Activated naive CD8-positive, alpha-beta T cell treated with anti-CD3 and anti-CD28 coated beads for 36 hours (primary cell): ENCODE data around the gene PORCN. TPM values are rescaled to one million over a fixed set of nuclear protein-coding genes. Genes with fewer than 3 reads are reported as not detected.
"Not testable (repeated sequence)": the region's sequence is repeated elsewhere in the genome, so short reads cannot be mapped to it uniquely, and the experiment has no call there.

Source experiments
- DNase-seq: peaks from one replicate; pipeline ENCODE4 v3.0.0; 2021
- H3K27ac Mint-ChIP-seq: one replicate; pipeline ENCODE4 v1.8.0; 2022; ENCODE audit warnings: mild to moderate bottlenecking, moderate library complexity, mixed read lengths
- H3K27me3 Mint-ChIP-seq: one replicate; pipeline ENCODE4 v1.8.0; 2022; ENCODE audit warnings: mild to moderate bottlenecking, mixed read lengths
- H3K36me3 Mint-ChIP-seq: one replicate; pipeline ENCODE4 v1.8.0; 2021; ENCODE audit warnings: mild to moderate bottlenecking, mixed read lengths
- H3K4me1 Mint-ChIP-seq: one replicate; pipeline ENCODE4 v1.8.0; 2021; ENCODE audit warnings: mixed read lengths
- H3K4me3 Mint-ChIP-seq: one replicate; pipeline ENCODE4 v1.8.0; 2022; ENCODE audit warnings: mild to moderate bottlenecking, moderate library complexity, mixed read lengths
- H3K9me3 Mint-ChIP-seq: one replicate; pipeline ENCODE4 v1.8.0; 2022; ENCODE audit warnings: mixed read lengths
- total RNA-seq, 2 experiments: library from RNA; stranded (reverse); gene quantifications; one replicate each; pipeline ENCODE4 v1.2.3, GENCODE V29; 2021

Gene PORCN
- total RNA-seq, 2 experiments from 2014 or later, result 11.0 to 11.9 TPM

- H3K4me3 Mint-ChIP-seq, result no peak overlapping the region
- no peak for DNase-seq
- H3K27me3 Mint-ChIP-seq, result no peaks in the 10 kb centered on the region
- peaks cover 4% of the 10 kb centered on the region for H3K36me3 Mint-ChIP-seq
- no peak overlapping the region for H3K27ac Mint-ChIP-seq
- peaks cover 11% of the 10 kb centered on the region for H3K4me1 Mint-ChIP-seq
- H3K9me3 Mint-ChIP-seq, result no peaks in the 10 kb centered on the region
Observed at GRCh38 chrX:48514126-48514806, 5.5 kb downstream of the PORCN start.

- H3K36me3 Mint-ChIP-seq, result peaks cover 4% of the 10 kb centered on the region
- H3K4me1 Mint-ChIP-seq, result peaks cover 10% of the 10 kb centered on the region
- H3K9me3 Mint-ChIP-seq, result no peaks in the 10 kb centered on the region
- DNase-seq, result no peak
- H3K27me3 Mint-ChIP-seq, result no peaks in the 10 kb centered on the region
- H3K27ac Mint-ChIP-seq, result no peak overlapping the region
- H3K4me3 Mint-ChIP-seq, result no peak overlapping the region
Observed at GRCh38 chrX:48514868-48515460, 6.2 kb downstream of the PORCN start.

GRCh38 chrX:48515842-48516241 lies 7.0 kb downstream of the PORCN start:
- peaks cover 9% of the 10 kb centered on the region for H3K36me3 Mint-ChIP-seq
- no peak for DNase-seq
- H3K9me3 Mint-ChIP-seq, result no peaks in the 10 kb centered on the region
- H3K27ac Mint-ChIP-seq, result no peak overlapping the region
- no peak overlapping the region for H3K4me3 Mint-ChIP-seq
- peaks cover 18% of the 10 kb centered on the region for H3K4me1 Mint-ChIP-seq
- no peaks in the 10 kb centered on the region for H3K27me3 Mint-ChIP-seq

GRCh38 chrX:48516285-48516684 lies 7.5 kb downstream of the PORCN start:
- no peaks in the 10 kb centered on the region for H3K27me3 Mint-ChIP-seq
- H3K27ac Mint-ChIP-seq, result peak overlapping the region; percentile 47
- H3K4me1 Mint-ChIP-seq, result peaks cover 20% of the 10 kb centered on the region
- no peak for DNase-seq
- H3K9me3 Mint-ChIP-seq, result no peaks in the 10 kb centered on the region
- H3K4me3 Mint-ChIP-seq, result no peak overlapping the region
- H3K36me3 Mint-ChIP-seq, result peaks cover 7% of the 10 kb centered on the region

GRCh38 chrX:48516987-48517386 lies 8.2 kb downstream of the PORCN start:
- H3K4me3 Mint-ChIP-seq, result no peak overlapping the region
- DNase-seq, result no peak

GRCh38 chrX:48519481-48519880 lies 10.7 kb downstream of the PORCN start:
- H3K36me3 Mint-ChIP-seq, result peaks cover 15% of the 10 kb centered on the region
- not testable (repeated sequence) for H3K27me3 Mint-ChIP-seq, DNase-seq, H3K9me3 Mint-ChIP-seq, H3K4me3 Mint-ChIP-seq
- peak overlapping the region; percentile 99 for H3K27ac Mint-ChIP-seq
- peaks cover 22% of the 10 kb centered on the region for H3K4me1 Mint-ChIP-seq

More at GRCh38 chrX:48516987-48517386, 8.2 kb downstream of the PORCN start:
- Mint-ChIP-seq H3K27me3 (no peaks in the 10 kb centered on the region), H3K4me1 (peaks cover 18% of the 10 kb centered on the region), H3K27ac (peak overlapping the region; percentile 12), H3K9me3 (no peaks in the 10 kb centered on the region), H3K36me3 (peaks cover 7% of the 10 kb centered on the region)

GRCh38 chrX:48520455-48520854 lies 11.7 kb downstream of the PORCN start:
- peak; percentile 20 for DNase-seq
- Mint-ChIP-seq H3K4me3 (peak overlapping the region; percentile 90), H3K4me1 (peaks cover 22% of the 10 kb centered on the region), H3K36me3 (peaks cover 15% of the 10 kb centered on the region), H3K9me3 (no peaks in the 10 kb centered on the region), H3K27me3 (no peaks in the 10 kb centered on the region), H3K27ac (peak overlapping the region; percentile 99)

GRCh38 chrX:48520976-48521352 lies 12.2 kb downstream of the PORCN start:
- Mint-ChIP-seq H3K27me3 (no peaks in the 10 kb centered on the region), H3K4me1 (peaks cover 22% of the 10 kb centered on the region), H3K4me3 (peak overlapping the region; percentile 90), H3K36me3 (peaks cover 18% of the 10 kb centered on the region), H3K9me3 (no peaks in the 10 kb centered on the region), H3K27ac (peak overlapping the region; percentile 99)
- no peak for DNase-seq

GRCh38 chrX:48521353-48522243 lies 12.8 kb downstream of the PORCN start, which contains the start of gene EBP:
TSS of gene EBP (plus strand) at chrX:48521808. CDS start at chrX:48523772, 1,964 bp downstream.
- Mint-ChIP-seq H3K9me3 (no peaks in the 10 kb centered on the region), H3K4me3 (peak within 1 kb of the TSS; percentile 90), H3K36me3 (peaks cover 20% of the 10 kb centered on the region), H3K4me1 (peaks cover 24% of the 10 kb centered on the region), H3K27ac (peak within 1 kb of the TSS; percentile 99), H3K27me3 (no peaks in the 10 kb centered on the region)
- DNase-seq, result peak; percentile 94

- Mint-ChIP-seq H3K27ac (peak overlapping the region; percentile 99), H3K27me3 (no peaks in the 10 kb centered on the region), H3K4me1 (peaks cover 23% of the 10 kb centered on the region), H3K4me3 (peak overlapping the region; percentile 90), H3K9me3 (no peaks in the 10 kb centered on the region), H3K36me3 (peaks cover 21% of the 10 kb centered on the region)
- DNase-seq, result no peak
Observed at GRCh38 chrX:48522291-48522690, 13.5 kb downstream of the PORCN start.

GRCh38 chrX:48523682-48524081 lies 14.9 kb downstream of the PORCN start:
- Mint-ChIP-seq H3K27ac (peak overlapping the region; percentile 45), H3K36me3 (peaks cover 28% of the 10 kb centered on the region), H3K27me3 (no peaks in the 10 kb centered on the region)

GRCh38 chrX:48525853-48526252 lies 17.1 kb downstream of the PORCN start:
- not testable (repeated sequence) for H3K9me3 Mint-ChIP-seq, H3K4me3 Mint-ChIP-seq, H3K27me3 Mint-ChIP-seq, DNase-seq
- H3K36me3 Mint-ChIP-seq, result peaks cover 27% of the 10 kb centered on the region
- H3K27ac Mint-ChIP-seq, result peak overlapping the region; percentile 66
- H3K4me1 Mint-ChIP-seq, result peaks cover 13% of the 10 kb centered on the region

More at GRCh38 chrX:48523682-48524081, 14.9 kb downstream of the PORCN start:
- DNase-seq, result no peak
- no peaks in the 10 kb centered on the region for H3K9me3 Mint-ChIP-seq
- peak overlapping the region; percentile 90 for H3K4me3 Mint-ChIP-seq
- peaks cover 23% of the 10 kb centered on the region for H3K4me1 Mint-ChIP-seq

GRCh38 chrX:48530736-48531135 lies 21.9 kb downstream of the PORCN start:
- peaks cover 16% of the 10 kb centered on the region for H3K36me3 Mint-ChIP-seq
- no peaks in the 10 kb centered on the region for H3K27me3 Mint-ChIP-seq
- no peak overlapping the region for H3K27ac Mint-ChIP-seq
- no peak overlapping the region for H3K4me3 Mint-ChIP-seq
- H3K9me3 Mint-ChIP-seq, result no peaks in the 10 kb centered on the region
- no peak for DNase-seq
- peaks cover 11% of the 10 kb centered on the region for H3K4me1 Mint-ChIP-seq

GRCh38 chrX:48531358-48531959 lies 22.7 kb downstream of the PORCN start:
- H3K36me3 Mint-ChIP-seq, result peaks cover 13% of the 10 kb centered on the region
- no peak overlapping the region for H3K4me3 Mint-ChIP-seq
- H3K27me3 Mint-ChIP-seq, result no peaks in the 10 kb centered on the region
- no peak for DNase-seq
- peak overlapping the region; percentile 73 for H3K27ac Mint-ChIP-seq
- peaks cover 10% of the 10 kb centered on the region for H3K4me1 Mint-ChIP-seq
- H3K9me3 Mint-ChIP-seq, result no peaks in the 10 kb centered on the region

- Mint-ChIP-seq H3K36me3 (peaks cover 10% of the 10 kb centered on the region), H3K4me3 (no peak overlapping the region), H3K4me1 (peaks cover 8% of the 10 kb centered on the region), H3K27me3 (no peaks in the 10 kb centered on the region), H3K9me3 (no peaks in the 10 kb centered on the region), H3K27ac (peak overlapping the region; percentile 73)
- no peak for DNase-seq
Observed at GRCh38 chrX:48532161-48532560, 23.4 kb downstream of the PORCN start.
